HG03460 (cell line): ENCODE data around the gene CCDC92.
"Not testable (repeated sequence)": the region's sequence is repeated elsewhere in the genome, so short reads cannot be mapped to it uniquely, and the experiment has no call there.

Experiments used
- ATAC-seq: cut with Tn5 transposase; IDR thresholded peaks from one replicate; pipeline ENCODE4 v1.9.1; 2021; ENCODE audit not compliant: unreplicated experiment

The CCDC92 gene

DNA sequence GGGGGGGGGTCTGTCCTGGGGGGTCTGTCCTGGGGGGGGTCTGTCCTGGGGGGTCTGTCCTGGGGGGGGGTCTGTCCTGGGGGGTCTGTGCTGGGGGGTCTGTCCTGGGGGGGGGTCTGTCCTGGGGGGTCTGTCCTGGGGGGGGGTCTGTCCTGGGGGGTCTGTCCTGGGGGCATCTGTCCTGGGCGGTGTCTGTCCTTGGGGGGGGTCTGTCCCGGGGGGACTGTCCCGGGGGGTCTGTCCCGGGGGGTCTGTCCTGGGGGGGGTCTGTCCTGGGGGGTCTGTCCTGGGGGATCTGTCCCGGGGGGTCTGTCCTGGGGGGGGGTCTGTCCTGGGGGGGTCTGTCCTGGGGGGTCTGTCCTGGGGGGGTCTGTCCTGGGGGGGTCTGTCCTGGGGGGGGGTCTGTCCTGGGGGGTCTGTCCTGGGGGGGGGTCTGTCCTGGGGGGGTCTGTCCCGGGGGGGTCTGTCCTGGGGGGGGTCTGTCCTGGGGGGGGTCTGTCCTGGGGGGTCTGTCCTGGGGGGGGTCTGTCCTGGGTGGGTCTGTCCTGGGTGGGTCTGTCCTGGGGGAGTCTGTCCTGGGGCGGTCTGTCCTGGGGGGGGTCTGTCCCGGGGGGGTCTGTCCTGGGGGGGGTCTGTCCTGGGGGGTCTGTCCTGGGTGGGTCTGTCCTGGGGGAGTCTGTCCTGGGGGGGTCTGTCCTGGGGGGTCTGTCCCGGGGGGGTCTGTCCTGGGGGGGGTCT lies 60.8 kb downstream of the CCDC92 start:
- ATAC-seq = not testable (repeated sequence)

DNA sequence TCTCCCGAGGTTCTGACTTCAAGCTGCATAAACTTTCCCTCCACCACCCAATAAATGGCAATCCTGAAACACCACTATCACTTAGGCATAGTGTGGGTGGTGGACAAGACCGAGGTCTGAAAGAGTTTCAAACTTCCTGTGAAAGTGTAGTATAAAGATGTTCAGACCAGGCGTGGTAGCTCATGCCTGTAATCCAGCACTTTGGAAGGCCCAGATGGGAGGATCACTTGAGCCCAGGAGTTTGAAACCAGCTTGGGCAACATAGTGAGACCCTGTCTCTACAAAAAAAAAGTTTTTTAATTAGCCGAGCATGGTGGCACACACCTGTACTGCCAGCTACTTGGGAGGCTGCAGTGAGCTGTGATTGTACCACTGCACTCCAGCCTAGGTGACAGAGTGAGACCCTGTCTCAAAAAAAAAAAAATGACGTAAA lies 61.9 kb downstream of the CCDC92 start:
- no peak for ATAC-seq

- no peak for ATAC-seq
These were observed 62.6 kb downstream of the CCDC92 start for GRCh38 chr12:123910057-123910456.

GRCh38 chr12:123908884-123909725 lies 63.5 kb downstream of the CCDC92 start:
- ATAC-seq = no peak

- no peak for ATAC-seq
These were observed 64.7 kb downstream of the CCDC92 start for GRCh38 chr12:123907726-123908476.

DNA sequence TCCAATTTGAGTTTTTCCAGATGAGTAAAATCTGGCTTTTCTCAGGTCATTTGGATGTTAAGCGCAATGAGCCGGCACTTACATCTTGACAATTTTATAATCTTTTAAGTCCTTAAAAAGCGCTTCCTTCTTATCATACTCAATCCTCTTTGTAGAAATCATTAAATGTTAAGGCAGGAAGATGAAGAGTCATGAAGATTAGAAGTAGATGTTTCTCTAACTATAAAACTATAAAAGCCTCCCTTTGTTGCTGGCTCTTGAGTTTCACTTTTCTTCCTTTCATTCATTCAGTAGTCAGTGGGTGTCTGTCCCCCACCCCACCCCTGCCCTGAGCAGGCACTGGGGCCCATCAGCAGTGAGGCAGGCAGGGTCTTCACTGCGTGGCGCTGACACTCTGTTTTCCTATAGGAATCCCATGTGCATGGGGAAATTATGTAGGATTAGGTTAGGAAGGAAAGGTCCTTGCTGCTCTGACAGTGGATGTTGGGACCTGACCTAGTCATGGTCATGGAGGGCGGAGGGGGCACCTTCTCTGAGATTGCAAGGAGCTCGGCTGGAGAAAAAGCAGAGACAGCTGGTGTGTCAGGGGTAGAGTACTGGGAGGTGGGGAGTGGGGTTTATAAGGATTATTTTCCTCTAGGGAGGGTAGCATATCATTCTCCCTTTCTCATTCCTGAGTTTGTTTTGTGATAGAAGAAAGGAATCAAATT lies 65.8 kb downstream of the CCDC92 start:
- ATAC-seq = no peak

GRCh38 chr12:123905319-123905925 lies 67.2 kb downstream of the CCDC92 start:
- ATAC-seq = no peak

DNA sequence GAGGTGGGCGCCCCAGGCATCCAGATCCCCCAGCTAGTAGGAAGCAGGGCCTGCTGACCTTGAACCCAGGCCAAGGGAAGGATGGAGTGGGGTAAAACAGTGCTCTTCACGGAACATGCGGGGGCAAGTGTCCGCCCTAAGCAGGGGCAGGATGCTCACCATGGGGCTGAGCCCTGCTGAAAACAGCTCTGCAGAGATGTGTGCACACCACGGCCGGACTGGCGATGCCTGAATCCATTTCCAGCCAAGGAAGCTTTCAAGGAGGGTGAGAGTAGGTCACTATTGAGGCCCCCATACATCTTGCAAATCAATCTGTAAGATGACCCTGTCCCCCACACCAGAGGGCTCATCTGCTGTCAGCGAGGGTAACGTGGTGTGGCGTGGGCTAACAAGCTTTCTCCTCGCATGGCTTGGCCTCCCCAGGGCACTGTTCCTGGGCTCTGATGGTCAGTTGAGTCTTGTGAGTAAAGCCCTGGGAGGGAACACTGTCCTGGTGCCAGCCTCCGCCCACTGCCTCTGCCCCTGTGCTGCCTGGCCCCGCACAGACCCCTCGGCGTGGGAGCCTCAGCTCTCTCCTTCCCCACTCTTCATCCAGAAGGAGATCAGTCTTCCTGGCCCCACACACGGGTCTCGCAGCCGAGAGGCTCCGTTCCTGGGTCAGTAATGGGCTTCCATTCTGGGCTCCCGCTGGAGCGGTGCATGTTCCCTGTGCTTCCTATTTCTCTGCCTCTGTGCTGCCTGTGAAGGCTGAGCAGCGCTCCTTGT lies 69.1 kb downstream of the CCDC92 start:
- no peak for ATAC-seq

GRCh38 chr12:123902821-123903220 lies 69.8 kb downstream of the CCDC92 start:
- no peak for ATAC-seq

DNA sequence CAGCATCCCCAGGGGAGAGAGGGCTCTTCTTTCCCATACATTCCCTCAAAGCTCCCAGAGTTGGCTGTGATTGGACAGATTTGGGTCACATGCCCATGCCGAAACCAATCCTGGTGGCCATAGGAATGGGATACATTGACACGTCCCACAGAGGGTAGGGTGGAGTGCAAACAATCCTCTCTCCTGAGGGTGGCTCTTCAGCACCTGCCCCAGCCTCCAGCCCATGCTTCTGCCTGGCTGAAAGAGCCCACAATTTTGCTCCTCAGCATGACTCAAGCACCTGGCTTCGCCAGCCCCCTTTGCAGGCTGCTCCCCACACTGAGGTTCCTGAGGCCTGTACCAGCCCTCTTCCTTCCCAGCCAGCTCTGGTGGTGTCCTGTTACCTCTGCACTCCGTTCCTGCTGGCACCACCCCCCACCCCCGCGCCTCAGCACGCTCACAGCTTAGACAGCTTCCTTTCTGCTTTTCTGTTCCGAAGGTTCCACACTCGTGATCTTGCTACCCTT lies 71.7 kb downstream of the CCDC92 start:
- no peak for ATAC-seq

DNA sequence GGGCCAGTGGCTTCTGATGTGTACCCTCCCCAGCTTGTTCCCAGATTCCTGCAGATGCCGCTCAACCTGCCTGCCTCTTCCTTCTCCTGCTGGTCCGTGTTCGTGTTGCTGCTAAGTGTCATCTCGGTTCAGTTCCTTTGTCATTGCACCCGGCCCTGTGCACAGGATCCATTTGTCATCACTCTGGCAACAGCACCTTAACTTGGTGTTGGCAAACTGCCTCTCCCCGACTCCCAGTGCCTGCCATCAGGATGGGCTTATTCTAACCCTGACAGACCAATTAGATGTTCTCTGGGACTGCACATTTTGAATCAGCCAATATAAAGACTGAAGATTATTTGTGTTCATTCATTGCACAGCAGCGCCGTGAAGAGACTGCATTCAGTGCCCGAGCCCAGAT lies 73.3 kb downstream of the CCDC92 start:
- no peak for ATAC-seq

DNA sequence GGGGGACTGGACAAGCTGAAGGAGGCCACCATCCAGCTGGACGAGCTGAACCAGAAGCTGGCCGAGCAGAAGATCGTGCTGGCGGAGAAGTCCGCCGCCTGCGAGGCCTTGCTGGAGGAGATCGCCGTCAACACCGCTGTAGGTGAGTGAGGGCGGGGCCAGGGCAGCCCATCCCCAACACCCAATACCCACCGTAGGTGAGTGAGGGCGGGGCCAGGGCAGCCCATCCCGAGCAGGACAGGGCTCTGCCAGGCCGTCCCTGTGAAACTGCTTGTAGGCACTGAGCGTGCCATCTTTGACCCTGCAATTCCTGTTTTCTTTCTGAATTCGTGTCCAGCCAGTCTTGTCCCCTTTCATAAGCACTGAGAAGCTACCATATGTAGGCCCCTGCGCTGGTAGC lies 74.0 kb downstream of the CCDC92 start:
- ATAC-seq = no peak

GRCh38 chr12:123897221-123897620 lies 75.4 kb downstream of the CCDC92 start:
- ATAC-seq = no peak

DNA sequence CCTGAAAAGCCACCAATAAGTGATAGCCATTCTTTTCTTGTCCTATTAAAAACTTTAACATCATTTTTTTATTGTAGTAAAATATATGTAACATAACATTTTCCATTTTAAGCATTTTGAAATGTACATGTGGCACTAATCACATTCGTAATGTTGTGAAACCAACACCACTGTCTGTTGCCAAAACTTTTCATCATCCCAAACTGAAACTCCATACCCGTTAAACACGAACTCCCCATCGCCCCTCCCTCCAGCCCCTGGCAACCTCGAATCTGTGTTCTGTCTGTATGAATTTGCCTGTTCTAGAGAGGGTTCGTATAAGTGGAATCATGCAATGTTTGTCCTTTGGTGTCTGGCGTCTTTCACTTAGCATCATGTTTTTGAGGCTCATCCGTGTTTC lies 75.9 kb downstream of the CCDC92 start:
- no peak for ATAC-seq

DNA sequence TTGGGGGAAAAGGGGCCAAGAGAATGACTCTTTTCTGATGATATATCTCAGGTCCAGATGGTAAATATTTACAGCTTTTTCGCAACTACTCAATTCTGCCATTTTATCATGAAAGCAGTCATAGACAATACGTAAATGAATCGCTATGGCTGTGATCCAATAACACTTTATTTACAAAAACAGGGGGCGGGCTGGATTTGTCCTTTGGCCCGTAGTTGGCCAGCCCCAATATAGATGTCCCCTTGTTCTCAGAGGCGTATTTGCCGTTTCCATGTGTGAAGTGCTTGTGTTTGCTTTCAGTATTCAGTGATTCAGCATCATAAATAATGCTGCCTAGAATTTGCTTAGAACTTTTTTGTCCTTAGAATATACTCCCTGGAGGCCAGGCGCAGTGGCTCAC lies 77.2 kb downstream of the CCDC92 start:
- ATAC-seq = no peak

GRCh38 chr12:123894823-123895345 lies 77.7 kb downstream of the CCDC92 start:
- no peak for ATAC-seq

GRCh38 chr12:123893276-123893675 lies 79.4 kb downstream of the CCDC92 start:
- ATAC-seq = no peak

DNA sequence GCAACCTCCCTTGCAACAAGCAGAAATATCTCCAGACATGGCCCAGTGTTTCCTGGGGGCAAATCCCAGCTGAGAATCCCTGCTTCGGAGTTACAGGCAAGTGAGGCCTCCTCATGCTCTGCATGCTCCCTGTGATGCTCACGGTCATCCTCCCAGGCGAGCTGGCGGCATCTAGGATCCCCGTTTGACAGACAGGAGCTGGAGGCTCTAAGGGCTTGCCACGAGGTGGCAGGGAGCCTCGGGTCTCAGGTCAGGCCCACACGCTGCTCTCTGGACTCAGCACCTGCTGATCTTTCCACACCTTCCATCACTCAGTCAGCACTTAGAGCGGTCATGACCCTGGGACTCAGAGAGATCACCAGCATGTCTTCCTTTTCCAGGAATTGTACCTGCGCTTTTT lies 79.8 kb downstream of the CCDC92 start:
- ATAC-seq = no peak

- ATAC-seq = no peak
These were observed 80.5 kb downstream of the CCDC92 start for GRCh38 chr12:123892180-123892559.
